Measurements from ENCODE around the gene RAET1G.

Gene RAET1G

DNA sequence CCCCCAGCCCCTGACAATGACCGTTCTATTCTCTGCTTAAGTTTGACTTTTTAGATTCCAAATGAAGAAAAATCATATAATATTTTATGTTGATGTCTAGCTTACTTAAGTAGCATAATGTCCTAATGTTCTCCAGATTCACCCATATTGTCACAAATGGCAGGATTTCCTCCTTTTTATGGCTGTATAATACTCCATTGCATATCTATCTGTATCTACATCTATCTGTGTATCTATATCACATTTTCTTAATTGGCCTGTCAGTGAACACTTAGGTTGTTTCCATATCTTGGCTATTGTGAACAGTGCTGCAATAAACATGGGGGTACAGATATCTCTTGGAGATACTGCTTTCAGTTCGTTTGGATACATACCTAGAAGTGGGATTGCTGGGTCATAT, 51.7 kb downstream of the RAET1G start:
- H3K27ac ChIP-seq (ENCODE audit: low read depth, low read length), result no peak overlapping the region

DNA sequence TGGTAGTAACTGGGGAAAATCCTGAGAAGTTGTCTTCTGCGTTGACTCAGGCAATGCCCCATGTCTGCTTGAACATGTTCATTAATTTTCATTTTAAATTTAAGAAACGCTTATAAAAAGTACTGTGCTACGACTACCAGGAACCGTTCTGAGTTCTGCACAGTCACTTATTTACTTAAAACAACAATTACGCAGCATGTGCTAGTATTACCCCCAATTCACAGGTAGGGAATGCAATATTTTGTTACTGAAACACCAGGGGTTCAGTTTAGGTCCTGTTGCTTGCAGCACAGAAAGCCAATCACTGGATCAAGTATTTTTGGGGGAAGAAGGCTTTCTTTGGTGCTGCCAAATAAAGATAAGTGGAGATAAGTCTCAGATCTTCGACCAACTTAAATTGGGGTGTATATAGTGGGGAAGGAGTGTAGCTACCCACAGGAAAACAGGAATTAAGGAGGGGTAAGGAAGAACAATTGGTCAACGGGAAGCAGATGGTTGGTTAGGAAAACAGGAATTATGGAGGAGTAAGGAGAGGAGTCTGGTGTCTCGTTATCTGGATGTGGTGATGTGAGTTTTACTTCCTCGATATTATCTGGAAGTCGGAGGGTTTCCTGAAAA, 53.5 kb downstream of the RAET1G start:
- Histone ChIP-seq H3K9ac (ENCODE audit: low read length) (no peak overlapping the region), H3K27ac (ENCODE audit: low read depth, low read length) (no peak overlapping the region), H3K36me3 (ENCODE audit: control insufficient read depth, insufficient read depth, low read length) (no peaks in the 10 kb centered on the region), H3K4me3 (ENCODE audit: low read length) (no peak overlapping the region), H3K27me3 (ENCODE audit: control insufficient read depth, insufficient read depth, low read length) (no peaks in the 10 kb centered on the region), H3K4me1 (ENCODE audit: control insufficient read depth, insufficient read depth, low read length) (no peaks in the 10 kb centered on the region)

More for the DNA sequence above, 51.7 kb downstream of the RAET1G start:
- H3K4me1 ChIP-seq (ENCODE audit: control insufficient read depth, insufficient read depth, low read length), result no peaks in the 10 kb centered on the region
- no peaks in the 10 kb centered on the region for H3K27me3 ChIP-seq (ENCODE audit: control insufficient read depth, insufficient read depth, low read length)
- H3K9ac ChIP-seq (ENCODE audit: low read length), result no peak overlapping the region
- H3K4me3 ChIP-seq (ENCODE audit: low read length), result no peak overlapping the region
- H3K36me3 ChIP-seq (ENCODE audit: control insufficient read depth, insufficient read depth, low read length), result no peaks in the 10 kb centered on the region

DNA sequence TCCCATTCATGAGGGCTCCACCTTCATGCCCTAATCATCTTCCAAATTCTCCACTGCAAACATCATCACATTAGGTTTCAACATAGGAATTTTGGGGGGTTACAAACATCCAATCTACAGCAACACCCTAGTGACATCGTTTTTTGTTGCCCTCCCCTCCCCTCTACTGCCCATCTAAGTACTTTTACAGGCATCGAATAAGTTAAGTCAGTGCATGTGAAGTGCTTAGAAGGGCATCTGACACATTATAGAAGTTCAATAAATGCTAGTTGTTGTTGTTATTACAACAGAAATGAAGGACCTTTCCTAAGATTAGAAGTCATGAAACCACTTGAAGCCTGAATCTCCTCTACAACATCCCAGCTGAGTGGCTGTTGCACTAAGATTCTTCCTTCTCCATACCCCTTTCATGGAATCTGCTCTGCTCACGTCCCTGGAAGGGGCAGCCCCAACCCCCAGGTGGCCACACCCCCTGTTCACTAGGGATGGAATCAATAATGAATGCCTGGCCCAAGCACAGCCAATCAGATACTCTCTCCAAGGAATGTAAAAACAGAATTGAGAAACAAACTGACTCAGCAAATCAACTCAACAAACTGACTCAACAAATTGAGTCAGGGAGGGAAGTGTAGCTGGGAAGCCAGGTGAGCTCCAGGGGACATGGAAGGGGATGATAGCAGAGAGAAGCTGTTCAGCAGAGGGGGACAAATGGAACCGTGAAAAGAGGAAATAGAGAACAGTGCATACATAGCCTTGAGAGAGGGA, 54.9 kb downstream of the RAET1G start:
- Histone ChIP-seq H3K4me3 (ENCODE audit: low read length) (no peak overlapping the region), H3K4me1 (ENCODE audit: control insufficient read depth, insufficient read depth, low read length) (no peaks in the 10 kb centered on the region), H3K36me3 (ENCODE audit: control insufficient read depth, insufficient read depth, low read length) (no peaks in the 10 kb centered on the region), H3K27ac (ENCODE audit: low read depth, low read length) (no peak overlapping the region), H3K9ac (ENCODE audit: low read length) (no peak overlapping the region), H3K27me3 (ENCODE audit: control insufficient read depth, insufficient read depth, low read length) (no peaks in the 10 kb centered on the region)

Data from rectal smooth muscle tissue (tissue), 1 donor.